ENCODE results near the gene ZNF804B. TPM values are rescaled to one million over a fixed set of nuclear protein-coding genes. Genes with fewer than 3 reads are reported as not detected.

The ZNF804B gene
- total RNA-seq, 4 donors from 2014 or later, result not detected

DNA sequence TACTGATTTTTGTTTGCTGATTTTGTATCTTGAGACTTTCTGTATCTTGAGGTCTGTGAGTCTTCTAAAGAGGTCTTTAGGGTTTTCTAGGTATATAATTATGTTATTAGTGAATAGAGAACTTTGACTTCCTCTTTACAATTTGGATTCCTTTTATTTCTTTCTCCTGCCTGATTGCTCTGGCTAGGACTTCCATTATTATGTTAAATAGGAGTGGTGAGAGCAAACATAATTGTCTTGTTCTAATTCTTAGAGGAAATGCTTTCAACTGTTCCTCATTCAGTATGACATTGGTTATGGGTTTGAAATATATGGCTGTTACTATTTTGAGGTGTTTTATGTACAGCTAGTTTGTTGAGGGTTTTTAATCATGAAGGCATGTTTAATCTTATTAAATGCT, 344.1 kb downstream of the ZNF804B start:
- TF ChIP-seq, protein P1, sequence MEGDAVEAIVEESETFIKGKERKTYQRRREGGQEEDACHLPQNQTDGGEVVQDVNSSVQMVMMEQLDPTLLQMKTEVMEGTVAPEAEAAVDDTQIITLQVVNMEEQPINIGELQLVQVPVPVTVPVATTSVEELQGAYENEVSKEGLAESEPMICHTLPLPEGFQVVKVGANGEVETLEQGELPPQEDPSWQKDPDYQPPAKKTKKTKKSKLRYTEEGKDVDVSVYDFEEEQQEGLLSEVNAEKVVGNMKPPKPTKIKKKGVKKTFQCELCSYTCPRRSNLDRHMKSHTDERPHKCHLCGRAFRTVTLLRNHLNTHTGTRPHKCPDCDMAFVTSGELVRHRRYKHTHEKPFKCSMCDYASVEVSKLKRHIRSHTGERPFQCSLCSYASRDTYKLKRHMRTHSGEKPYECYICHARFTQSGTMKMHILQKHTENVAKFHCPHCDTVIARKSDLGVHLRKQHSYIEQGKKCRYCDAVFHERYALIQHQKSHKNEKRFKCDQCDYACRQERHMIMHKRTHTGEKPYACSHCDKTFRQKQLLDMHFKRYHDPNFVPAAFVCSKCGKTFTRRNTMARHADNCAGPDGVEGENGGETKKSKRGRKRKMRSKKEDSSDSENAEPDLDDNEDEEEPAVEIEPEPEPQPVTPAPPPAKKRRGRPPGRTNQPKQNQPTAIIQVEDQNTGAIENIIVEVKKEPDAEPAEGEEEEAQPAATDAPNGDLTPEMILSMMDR (IDR thresholded peaks at IDR 0.05; ENCODE audit: low read depth), result no peak

DNA sequence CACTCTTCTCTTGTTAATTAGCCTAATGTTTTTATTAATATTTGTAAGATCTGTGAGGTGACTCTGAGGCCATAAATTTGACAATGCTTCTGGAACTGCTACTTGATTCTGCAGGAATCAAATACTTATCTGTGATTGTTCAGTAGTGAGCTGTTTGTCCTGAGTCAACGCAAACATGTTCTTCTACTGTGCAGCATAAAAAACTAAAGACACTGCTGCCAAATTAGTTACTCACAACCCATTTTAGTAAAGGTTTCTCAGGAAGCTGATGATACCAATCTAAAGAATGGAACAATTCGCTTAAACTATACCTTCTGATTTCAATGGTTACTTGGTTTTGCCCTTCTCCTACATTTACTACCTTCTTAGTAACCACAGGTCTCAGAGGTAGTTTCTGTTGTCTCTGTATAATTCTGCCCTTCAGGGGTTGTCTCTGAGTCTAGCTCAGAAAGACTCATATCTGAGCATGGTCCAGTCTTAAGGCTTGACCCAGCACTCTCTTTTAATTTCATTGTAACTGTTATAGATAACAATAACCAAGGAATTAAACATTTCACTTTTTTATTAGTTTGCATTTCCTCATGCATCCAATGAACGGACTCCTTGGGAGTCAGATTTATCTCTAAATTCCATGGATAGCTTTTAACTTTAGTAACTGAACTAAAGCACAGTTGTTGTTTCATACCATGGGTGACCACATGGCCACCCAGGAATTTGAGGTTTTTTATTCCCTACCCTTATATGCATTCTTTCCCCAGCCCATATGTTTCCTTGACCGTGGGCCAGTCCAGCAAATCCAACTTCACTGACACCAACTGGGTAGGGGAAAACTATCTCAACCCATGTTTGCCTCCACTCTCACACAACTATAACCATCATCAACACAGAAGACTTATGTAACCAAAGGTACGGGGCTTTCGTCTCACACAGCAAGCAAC, 345.5 kb downstream of the ZNF804B start:
- TF ChIP-seq, protein P1 (IDR thresholded peaks at IDR 0.05; ENCODE audit: low read depth), result no peak

DNA sequence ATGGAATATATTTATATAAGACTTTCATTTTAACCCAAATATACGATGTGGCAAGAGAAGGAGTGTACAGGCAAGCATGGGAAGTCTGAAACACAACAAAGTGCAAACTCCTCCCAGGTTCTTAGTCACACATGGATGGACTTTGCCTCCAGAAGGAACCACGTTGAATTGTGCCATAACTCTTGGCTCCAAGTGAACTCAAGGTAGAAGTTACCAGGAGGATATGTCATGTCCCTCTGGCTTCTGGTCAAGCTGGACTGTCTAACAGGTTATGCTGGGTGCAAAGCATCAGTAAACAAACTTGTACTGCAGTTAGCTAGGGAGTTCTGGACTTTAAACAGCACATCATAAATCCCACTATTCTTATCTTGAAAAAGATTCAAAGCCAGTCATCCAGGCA, 364.4 kb downstream of the ZNF804B start:
- TF ChIP-seq, protein P1 (IDR thresholded peaks at IDR 0.05; ENCODE audit: low read depth), result no peak

DNA sequence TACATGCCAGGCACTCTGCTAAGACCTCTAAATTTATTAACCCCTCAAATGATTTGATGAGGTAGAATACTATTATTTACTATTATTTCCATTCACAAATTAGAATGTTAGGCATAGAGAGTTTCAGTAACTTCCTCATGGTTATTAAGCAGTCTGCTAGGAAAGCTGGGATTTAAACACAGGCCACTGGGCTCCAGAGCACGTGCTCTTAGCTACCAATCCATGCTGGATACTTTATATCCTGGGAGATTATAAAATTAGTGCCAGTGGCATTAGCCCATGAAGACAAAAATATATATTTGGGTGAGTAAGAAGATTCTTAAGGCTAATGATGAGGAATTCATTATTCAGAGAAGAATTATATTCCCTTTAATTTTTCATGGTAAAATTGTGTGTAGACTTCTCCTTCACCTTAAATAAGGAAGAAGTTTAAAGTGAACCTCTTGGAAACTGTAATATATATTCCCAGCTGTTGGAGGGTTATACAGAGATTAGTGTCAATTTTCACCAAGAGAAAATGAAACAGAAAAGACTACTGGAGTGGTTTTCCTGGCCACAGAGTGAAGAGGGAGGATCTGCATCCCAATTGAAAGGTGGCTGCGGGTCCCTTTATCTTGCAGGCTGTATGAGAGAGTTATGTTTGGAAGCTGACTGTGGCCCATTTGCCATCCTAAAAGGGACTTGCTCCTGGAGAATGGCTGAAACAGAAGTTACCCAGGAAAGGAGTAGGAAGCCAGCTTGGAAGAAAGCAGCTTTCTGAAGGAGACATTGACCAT, 370.3 kb downstream of the ZNF804B start:
- TF ChIP-seq, protein P1 (IDR thresholded peaks at IDR 0.05; ENCODE audit: low read depth), result no peak

DNA sequence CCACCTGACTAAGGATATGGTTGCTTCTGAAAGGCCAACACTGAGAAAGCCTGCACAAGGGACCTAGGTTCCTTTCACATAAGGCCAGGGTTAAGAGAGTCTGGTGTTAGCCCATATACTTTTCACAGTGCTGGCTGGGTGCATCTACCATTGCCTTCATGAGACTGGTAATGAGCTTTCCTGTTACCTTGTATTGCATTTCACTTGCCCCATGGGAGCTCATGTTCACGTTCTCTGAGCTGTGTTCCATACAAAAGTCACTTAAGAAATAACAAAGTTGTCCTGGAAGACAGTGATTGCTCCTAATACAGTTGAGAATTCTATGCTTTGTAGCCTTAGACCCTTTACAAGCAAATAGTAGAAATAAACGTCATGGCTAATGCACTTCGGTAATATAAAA, 373.9 kb downstream of the ZNF804B start:
- TF ChIP-seq, protein P1 (IDR thresholded peaks at IDR 0.05; ENCODE audit: low read depth), result no peak

DNA sequence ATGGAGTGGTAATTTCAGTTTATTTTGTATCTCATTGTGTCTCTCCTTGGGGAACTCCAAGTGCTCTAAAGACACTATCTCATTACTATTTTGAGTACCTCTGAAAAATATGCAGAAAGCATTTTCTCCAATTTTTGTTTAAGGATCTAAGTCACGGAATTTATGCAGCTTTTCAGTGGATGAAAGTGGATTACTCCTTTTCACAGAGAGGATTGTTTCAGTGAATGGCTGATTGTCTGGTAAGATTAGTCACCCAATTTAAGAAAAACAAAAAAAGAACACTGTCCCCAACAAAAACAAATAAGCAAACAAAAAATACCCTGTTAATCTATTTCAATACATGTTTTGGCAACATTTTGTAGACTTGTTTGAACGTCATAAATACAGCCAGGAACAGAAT, 374.3 kb downstream of the ZNF804B start:
- TF ChIP-seq, protein P1 (IDR thresholded peaks at IDR 0.05; ENCODE audit: low read depth), result no peak

DNA sequence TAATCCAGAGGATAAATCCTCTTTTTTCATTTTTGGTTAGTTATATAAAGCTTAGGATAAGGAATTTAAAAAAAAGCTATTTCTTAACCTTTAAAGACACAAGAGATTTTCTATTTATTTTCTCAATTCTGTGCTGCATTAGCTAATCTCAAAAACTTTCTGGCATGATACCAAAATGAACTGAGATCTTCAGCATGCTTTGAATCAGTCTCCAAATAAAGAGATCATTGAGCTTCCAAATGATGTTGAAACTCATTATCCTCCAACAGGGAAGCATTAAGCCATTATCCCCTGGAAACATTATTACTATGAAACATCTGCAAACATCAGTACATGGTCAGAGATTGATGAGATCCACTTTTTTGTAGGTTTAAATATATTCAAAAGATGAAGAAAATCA, 386.3 kb downstream of the ZNF804B start:
- TF ChIP-seq, protein P1 (IDR thresholded peaks at IDR 0.05; ENCODE audit: low read depth), result no peak

All from subcutaneous adipose tissue (tissue), 4 donors.